HG03135 (cell line): ENCODE data around the gene ZNF777.
"Not testable (repeated sequence)": the region's sequence is repeated elsewhere in the genome, so short reads cannot be mapped to it uniquely, and the experiment has no call there.

ENCODE experiments used
- ATAC-seq: cut with Tn5 transposase; IDR thresholded peaks from one replicate; pipeline ENCODE4 v1.9.1; 2021; ENCODE audit warnings: mild to moderate bottlenecking, moderate library complexity; ENCODE audit not compliant: unreplicated experiment

Gene ZNF777

GRCh38 chr7:149455175-149455950 is 5.5 kb downstream of the ZNF777 start:
- no peak for ATAC-seq

GRCh38 chr7:149454750-149455149 is 6.1 kb downstream of the ZNF777 start:
- ATAC-seq, result no peak

- ATAC-seq, result no peak
Observed at GRCh38 chr7:149454006-149454405, 6.9 kb downstream of the ZNF777 start.

GRCh38 chr7:149450821-149451220 is 10.0 kb downstream of the ZNF777 start:
- ATAC-seq, result no peak

GRCh38 chr7:149449897-149450296 is 11.0 kb downstream of the ZNF777 start:
- ATAC-seq, result no peak

- ATAC-seq, result no peak
Observed at GRCh38 chr7:149448961-149449360, 11.9 kb downstream of the ZNF777 start.

- not testable (repeated sequence) for ATAC-seq
Observed at GRCh38 chr7:149446026-149446425, 14.8 kb downstream of the ZNF777 start.

- no peak for ATAC-seq
Observed at GRCh38 chr7:149444287-149444686, 16.6 kb downstream of the ZNF777 start.

- ATAC-seq, result no peak
Observed at GRCh38 chr7:149443523-149443922, 17.3 kb downstream of the ZNF777 start.

- no peak for ATAC-seq
Observed at GRCh38 chr7:149442924-149443323, 17.9 kb downstream of the ZNF777 start.

- no peak for ATAC-seq
Observed at GRCh38 chr7:149440222-149440621, 20.6 kb downstream of the ZNF777 start.

GRCh38 chr7:149436358-149436757 is 24.5 kb downstream of the ZNF777 start:
- no peak for ATAC-seq

- ATAC-seq, result no peak
Observed at GRCh38 chr7:149433124-149433523, 27.7 kb downstream of the ZNF777 start.

- no peak for ATAC-seq
Observed at GRCh38 chr7:149432121-149432691, 28.7 kb downstream of the ZNF777 start.

GRCh38 chr7:149431486-149432120 is 29.3 kb downstream of the ZNF777 start:
- no peak for ATAC-seq

- no peak for ATAC-seq
Observed at GRCh38 chr7:149430192-149430591, 30.7 kb downstream of the ZNF777 start.

- ATAC-seq, result no peak
Observed at GRCh38 chr7:149427893-149428292, 33.0 kb downstream of the ZNF777 start.

- ATAC-seq, result no peak
Observed at GRCh38 chr7:149427096-149427680, 33.7 kb downstream of the ZNF777 start.

- ATAC-seq, result no peak
Observed at GRCh38 chr7:149423449-149424110, 37.3 kb downstream of the ZNF777 start.

GRCh38 chr7:149422914-149423301 is 38.0 kb downstream of the ZNF777 start:
- no peak for ATAC-seq
